Fibroblast of skin of right biceps (primary cell): ENCODE data around the gene TBC1D25.
A peak's percentile ranks its signal among the peaks of the same experiment; 100 is the strongest.

Experiments
- DNase-seq: peaks from one replicate; pipeline ENCODE4 v3.0.0-alpha.2; 2013

The TBC1D25 gene, protein sequence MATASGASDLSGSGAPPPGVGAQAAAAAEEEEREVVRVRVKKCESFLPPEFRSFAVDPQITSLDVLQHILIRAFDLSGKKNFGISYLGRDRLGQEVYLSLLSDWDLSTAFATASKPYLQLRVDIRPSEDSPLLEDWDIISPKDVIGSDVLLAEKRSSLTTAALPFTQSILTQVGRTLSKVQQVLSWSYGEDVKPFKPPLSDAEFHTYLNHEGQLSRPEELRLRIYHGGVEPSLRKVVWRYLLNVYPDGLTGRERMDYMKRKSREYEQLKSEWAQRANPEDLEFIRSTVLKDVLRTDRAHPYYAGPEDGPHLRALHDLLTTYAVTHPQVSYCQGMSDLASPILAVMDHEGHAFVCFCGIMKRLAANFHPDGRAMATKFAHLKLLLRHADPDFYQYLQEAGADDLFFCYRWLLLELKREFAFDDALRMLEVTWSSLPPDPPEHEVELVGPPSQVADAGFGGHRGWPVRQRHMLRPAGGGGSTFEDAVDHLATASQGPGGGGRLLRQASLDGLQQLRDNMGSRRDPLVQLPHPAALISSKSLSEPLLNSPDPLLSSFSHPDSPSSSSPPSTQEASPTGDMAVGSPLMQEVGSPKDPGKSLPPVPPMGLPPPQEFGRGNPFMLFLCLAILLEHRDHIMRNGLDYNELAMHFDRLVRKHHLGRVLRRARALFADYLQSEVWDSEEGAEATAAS

GRCh38 chrX:48539345-48540027, at the start of gene TBC1D25:
TSS of gene TBC1D25 (plus strand) at chrX:48539714. CDS start at chrX:48539798, 84 bp downstream.
- peak; percentile 97 for DNase-seq

DNA sequence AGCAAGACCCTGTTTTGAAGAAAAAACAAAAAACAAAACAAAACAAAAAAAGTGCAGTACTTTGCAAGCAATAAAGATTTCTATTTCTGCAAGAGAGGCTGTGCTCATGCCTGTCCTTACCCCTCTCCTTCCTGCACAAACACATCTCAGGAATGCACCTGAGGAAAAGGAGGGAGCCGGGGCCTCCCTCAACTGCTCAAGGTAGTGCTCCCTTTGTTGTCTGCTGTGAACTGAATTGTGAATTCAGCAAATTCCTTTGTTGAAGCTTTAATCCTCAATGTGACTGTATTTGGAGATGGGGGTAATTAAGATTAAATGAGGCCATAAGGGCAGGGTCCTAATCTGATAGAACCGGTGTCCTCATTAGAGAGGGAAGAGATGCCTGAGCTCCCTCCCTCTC, 49.6 kb upstream of the TBC1D25 start:
- no peak for DNase-seq

GRCh38 chrX:48490661-48491060, 48.9 kb upstream of the TBC1D25 start:
- no peak for DNase-seq

GRCh38 chrX:48491809-48492208, 47.7 kb upstream of the TBC1D25 start:
- DNase-seq, result no peak

DNA sequence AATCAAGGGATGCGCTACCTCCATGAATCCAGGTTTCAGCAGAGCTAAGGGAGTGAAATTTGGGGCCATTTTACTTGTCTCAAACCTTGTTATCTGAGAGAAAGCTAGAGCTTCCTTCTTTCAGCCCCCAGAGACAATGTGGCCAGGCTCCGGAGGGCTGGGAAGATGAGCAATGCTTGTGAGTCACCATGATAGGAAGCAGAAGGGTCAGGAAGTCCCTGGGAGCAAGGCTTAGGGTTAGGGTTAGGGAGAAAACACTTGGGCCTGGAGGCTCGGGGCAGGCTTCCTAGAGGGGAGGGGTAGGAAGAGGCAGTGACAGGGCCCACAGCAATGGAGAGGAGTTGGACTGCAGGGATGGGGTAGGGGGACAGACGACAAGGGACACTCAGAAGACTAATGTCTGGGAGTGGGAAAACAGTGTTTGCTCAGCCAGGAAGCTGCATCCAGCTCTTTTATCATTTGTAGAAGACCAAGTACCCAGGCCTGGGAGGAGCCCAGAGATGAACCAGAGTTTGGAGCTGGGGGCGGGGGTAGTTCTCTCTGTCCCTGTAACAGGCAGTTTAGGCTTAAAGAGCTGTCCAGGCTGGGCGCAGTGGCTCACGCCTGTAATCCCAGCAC, 47.1 kb upstream of the TBC1D25 start:
- DNase-seq, result peak; percentile 63

- peak; percentile 45 for DNase-seq
Observed at GRCh38 chrX:48493890-48494364, 45.6 kb upstream of the TBC1D25 start.

DNA sequence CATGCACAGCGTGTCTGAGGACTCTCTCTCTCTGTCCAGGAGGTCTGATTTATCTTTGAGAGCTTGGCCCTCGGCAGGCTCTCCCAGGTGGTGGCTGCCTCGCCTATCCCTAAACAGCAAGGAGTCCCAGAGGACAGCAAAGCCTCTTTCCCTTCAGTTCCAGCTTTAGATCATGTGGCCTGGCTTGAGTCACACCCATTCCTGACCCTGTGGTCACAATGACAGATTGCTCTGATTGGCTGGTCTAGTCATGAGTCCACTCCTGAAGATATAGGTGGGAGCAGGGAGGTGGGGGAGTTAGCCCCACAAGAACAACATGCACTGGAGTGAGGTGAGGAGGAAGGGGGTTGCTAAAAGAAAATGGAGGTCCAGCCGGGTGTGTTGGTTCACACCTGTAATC, 42.9 kb upstream of the TBC1D25 start:
- DNase-seq, result no peak

DNA sequence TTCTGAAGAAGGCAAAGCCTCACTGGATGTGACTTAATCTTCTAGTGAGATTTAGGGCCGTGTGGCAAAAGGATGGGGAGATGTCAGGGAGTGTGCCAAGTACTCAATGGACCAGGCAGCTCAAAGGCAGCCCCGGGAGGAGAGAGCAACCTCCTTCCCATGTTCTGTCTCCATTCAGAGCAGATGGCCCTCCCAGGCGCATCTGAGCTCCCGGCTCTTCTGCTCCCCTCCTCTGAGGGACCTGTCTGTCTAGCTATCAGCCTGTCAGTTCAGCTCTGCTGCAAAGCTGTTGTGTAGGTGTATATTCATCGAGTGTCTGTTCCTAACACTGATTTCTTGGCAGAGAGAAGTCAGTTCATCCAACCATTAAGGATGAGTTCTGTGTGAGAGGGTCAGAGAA, 41.6 kb upstream of the TBC1D25 start:
- DNase-seq, result no peak

DNA sequence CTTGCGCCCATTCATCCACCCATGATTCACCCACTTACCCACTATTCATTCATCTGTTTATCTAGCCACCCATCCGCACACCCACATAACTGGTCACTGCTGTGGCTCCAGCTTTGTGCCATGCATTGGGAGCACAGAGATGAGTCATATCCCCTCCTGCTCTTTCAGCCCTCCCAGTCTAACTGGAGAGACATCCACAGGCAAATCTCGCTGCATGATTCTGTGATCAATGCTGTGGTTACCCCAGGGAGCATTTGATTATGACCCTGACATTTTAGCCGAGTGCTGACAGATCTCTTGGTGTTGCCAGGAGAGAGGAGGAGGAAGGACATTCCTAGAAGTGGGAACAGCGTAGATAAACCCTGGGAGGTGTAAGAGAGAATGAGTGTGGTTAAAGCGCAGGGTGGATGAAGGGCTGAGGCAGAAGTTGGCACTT, 41.1 kb upstream of the TBC1D25 start:
- DNase-seq, result peak; percentile 80

GRCh38 chrX:48504261-48504660, 35.3 kb upstream of the TBC1D25 start:
- DNase-seq, result no peak

- DNase-seq, result no peak
Observed at GRCh38 chrX:48505481-48505880, 34.0 kb upstream of the TBC1D25 start.

DNA sequence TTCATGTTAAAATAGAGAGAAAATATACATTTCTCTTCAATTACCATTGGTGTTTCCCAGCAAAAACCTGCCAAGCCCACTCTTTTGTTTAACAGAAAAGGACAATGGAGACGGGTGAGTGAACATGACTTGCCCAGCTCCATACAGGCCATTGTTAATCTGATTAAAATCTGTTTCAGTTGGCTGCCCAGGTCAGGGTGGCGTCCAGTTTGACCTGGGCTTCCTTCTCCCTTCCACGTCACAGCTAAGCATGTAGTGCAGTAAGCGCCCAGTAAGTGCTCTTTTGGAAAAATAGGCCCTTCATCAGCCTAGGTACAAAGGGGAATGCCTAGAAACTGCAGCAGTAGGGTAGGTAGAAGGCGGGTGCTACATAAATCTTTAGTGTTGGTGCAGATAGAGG, 32.3 kb upstream of the TBC1D25 start:
- no peak for DNase-seq

- peak; percentile 70 for DNase-seq
Observed at GRCh38 chrX:48508400-48509244, 30.9 kb upstream of the TBC1D25 start, which contains the start of gene PORCN. TSS of gene PORCN (plus strand) at chrX:48508992. CDS start at chrX:48509821, 829 bp downstream.

- DNase-seq, result no peak
Observed at GRCh38 chrX:48509245-48509590, 30.3 kb upstream of the TBC1D25 start.

- no peak for DNase-seq
Observed at GRCh38 chrX:48509619-48510018, 29.9 kb upstream of the TBC1D25 start.

DNA sequence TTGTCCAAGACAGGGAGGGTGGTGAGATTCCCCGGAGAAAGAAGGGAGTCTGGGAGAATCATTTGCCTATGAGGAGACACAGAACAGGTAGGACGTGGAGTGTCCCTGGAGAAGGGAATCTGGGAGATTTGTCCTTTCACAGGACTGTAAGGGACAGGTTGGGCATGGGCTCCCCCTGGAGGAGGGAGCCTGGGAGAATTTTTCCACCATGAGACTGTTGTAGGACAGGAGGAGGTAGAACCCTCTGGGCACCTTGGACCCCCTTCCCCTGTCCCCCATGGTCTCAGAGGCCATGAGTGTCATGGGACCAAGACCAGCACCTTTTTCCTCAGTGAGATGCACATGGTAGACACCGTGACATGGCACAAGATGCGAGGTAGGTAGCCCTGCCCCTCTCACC, 28.0 kb upstream of the TBC1D25 start:
- DNase-seq, result no peak

GRCh38 chrX:48512371-48512935, 27.1 kb upstream of the TBC1D25 start:
- DNase-seq, result no peak

DNA sequence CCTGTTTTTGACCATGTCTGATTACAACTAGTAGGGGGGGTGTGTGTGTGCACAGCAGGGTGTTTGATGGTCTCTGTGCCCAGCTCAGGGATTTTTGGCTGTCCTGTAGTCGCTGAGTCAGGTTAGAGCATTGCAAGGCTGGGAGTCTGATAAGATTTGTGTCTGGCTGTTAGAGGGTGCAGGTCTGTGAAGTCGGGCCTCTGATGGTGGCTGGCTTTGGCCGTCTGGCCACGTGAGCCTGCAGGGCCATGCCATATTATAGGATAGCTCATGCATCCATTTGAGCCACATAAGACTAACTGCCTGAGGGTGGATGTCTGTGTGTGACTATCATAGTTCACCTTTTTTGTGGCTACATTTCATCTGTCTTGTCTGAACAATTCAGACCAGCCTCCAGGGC, 25.8 kb upstream of the TBC1D25 start:
- no peak for DNase-seq

- no peak for DNase-seq
Observed at GRCh38 chrX:48514126-48514806, 25.2 kb upstream of the TBC1D25 start.

GRCh38 chrX:48514868-48515460, 24.6 kb upstream of the TBC1D25 start:
- DNase-seq, result no peak

- DNase-seq, result no peak
Observed at GRCh38 chrX:48515842-48516241, 23.7 kb upstream of the TBC1D25 start.
